HG02970 (cell line): Measurements from ENCODE around the gene OR2AG2.

Experiments
- ATAC-seq: cut with Tn5 transposase; IDR thresholded peaks from one replicate; pipeline ENCODE4 v1.9.1; 2021; ENCODE audit warnings: mild to moderate bottlenecking, moderate library complexity, moderate number of reproducible peaks; ENCODE audit not compliant: unreplicated experiment, low FRiP score

OR2AG2 gene

GRCh38 chr11:6742260-6742659 lies 29.5 kb downstream of the OR2AG2 start:
- no peak for ATAC-seq

DNA sequence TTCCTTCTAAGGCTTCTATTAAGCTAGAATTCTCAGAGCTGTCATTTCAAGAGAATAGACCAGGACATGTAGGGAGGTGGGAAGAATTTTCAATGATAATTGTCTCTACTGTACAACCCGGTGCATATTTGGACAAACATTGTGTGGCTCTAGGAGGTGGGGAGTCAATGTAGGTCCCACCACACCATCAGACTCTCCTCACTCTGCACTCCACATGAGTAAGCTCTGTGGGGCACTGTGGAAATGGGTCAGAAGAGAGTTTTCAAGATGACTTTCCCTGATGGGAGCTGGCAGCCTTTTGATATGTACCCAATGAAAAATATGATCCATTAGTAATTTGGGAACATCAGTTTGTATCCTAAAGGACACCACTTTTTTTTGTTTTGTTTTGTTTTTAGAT lies 33.2 kb downstream of the OR2AG2 start:
- no peak for ATAC-seq

GRCh38 chr11:6737872-6738466 lies 33.8 kb downstream of the OR2AG2 start:
- peak; percentile 56 for ATAC-seq

DNA sequence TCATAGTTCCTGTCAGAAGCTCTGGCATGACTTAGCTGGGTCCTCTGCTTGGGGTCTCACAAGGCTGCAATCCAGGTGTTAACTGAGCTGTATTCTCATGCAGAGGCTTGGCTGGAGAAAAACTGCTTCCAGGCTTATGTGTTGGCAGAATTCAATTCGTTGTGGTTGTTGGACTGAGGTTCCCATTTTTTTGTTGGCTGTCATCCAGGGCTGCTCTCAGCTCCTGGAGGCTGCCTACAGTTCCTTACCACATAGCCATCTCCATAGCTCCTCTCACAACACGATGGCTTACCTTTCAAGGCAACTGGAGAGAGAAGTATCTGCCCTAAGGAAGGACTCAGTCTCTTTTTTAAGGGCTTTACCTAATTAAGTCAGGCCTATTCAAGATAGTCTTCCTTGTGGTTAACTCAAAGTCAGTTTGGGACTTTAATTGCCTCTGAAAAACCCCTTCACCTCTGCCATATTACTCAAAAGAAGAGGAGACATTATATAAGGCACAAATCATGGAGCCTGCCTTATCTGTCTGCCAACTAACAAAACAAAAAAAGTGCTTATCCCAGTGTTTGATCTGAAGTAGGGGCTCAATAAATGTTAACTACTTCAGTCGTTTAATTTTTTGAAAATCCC lies 35.2 kb downstream of the OR2AG2 start:
- ATAC-seq = no peak

GRCh38 chr11:6735306-6735705 lies 36.5 kb downstream of the OR2AG2 start:
- no peak for ATAC-seq

- no peak for ATAC-seq
These were observed 37.2 kb downstream of the OR2AG2 start for GRCh38 chr11:6734616-6735015.

- no peak for ATAC-seq
These were observed 38.2 kb downstream of the OR2AG2 start for GRCh38 chr11:6733326-6734275.

DNA sequence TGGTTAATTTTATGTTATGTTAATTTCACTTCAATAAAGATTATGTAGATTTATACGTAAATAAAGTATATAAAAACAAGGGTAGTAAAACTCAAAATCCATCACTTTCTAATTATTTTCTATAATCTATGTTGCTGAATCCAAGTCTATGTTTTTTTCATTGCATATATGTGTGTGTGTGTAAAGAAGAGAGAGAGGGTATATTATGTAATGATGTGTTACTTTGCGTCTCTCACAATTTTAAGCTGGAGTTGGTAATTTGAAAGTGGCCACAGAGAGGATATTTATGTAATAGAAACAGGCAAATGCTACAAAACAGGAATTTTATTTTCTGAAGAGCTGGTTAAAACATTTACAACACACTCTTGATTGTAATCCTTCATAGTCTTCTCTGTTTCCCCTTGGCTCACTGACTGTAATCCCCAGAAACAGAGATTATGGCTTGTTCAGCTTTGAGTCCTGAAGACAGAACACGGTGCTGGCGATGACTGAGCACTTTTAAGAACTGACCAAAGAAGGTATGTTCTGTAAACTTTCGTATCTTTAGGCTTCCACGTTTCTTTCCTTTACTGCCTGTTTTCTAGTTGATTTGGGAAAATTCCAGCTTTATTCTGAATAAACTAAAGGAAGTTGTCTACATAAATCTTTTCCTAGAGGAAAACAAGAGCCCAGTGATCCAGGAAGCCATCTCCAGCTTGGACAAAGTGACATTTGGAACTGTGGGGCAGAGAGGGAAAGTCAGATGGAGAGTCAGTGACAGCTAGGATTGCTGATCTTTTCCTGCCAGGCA lies 43.6 kb downstream of the OR2AG2 start:
- ATAC-seq = no peak

DNA sequence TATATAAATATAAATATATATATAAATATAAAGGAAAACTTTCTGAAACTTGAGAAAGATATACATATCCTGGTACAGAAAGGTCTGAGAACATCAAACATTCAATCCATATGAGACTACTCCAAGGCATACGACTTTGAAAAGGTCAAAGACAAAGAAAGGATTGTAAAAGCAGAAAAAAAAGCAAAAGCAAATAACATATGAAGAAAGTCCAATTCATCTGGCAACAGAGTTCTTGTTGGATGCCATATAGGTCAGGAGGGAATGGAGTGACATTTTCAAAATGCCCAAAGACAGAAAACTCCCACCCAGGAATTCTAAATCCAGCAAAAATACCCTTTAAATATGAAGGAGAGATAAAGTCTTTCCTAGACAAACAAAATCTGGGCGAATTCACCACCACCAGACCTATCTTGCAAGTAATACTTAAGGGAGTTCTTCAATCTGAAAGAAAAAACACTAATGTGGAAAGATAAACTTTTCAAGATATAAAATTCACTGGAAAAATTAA lies 46.3 kb downstream of the OR2AG2 start:
- ATAC-seq = no peak

- no peak for ATAC-seq
These were observed 47.8 kb downstream of the OR2AG2 start for GRCh38 chr11:6724013-6724412.

DNA sequence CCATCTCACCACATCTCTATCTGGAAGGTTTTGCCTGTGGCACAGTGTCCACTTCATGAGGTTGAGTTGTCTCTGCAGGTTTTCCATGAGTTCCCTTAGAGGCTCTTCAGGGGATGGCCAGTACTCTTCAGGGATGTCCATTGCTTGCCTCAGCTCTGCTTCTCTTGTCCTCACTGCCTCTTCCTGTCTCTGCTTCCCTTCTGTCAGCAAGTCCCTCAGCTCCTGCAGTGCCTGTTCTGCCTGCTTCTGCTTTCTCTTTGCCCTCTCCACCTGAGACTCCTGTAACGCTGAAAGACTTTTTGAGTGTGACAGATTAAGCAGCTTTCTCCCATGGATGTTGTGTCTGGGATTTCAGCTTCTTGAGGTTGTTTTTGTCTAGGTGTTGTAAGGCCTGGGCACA lies 50.4 kb downstream of the OR2AG2 start:
- no peak for ATAC-seq

DNA sequence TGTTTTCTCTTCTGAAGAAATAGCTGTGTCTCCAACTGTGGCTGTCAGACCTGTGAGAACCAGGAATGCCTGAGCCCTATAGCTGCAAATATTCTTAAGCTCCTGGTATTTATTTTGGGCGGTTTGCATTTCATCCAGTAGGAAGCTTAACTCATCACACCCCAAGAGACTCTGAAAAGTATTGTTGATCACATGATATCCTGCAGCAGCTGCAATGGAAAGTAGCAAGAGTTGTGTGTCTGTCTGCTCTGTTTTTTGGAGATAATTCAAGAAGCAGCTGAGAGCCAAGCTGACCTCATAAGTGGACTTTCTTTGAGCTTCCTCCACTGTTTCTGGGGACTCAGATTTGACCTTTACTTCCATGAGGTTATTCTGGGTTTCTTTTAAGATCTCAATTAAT lies 52.2 kb downstream of the OR2AG2 start:
- no peak for ATAC-seq

DNA sequence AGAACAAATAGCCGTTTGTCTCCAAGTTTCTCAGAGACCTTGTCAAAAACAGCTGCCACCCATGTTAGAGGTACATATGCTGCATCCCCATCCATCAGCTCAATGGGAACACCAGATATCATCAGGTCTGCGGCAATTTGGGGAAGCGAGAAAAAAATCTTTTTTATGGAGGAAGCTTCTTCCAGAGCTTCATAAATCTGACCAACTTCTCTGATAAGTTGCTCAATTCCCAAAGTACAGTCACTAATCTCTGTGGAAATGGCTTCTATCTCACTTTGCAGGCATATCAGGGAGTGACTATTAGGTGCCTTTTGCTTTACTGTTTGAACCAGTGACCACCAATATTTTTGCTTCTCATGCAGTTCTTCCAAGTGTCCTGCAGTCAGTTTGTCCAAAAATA lies 54.4 kb downstream of the OR2AG2 start:
- no peak for ATAC-seq
